OCI-LY1 (cell line): ENCODE measurements around the gene ZBTB48.

Experiments
- H2AFZ ChIP-seq: fragments of 200-600 bp; sonication (generic), shearing (Covaris generic); 2 replicates; pipeline ENCODE4 v1.6.0; 2014; ENCODE audit warnings: antibody characterized with exemption, mild to moderate bottlenecking, low read length
- H3F3A ChIP-seq: fragments of 200-600 bp; sonication (generic), shearing (Covaris generic); 2 replicates; pipeline ENCODE4 v1.6.0; 2014; ENCODE audit warnings: mild to moderate bottlenecking, antibody characterized with exemption, low read length, moderate library complexity; ENCODE audit not compliant: insufficient read depth
- H3K27ac ChIP-seq: fragments of 200-600 bp; sonication (generic); 2 replicates; pipeline ENCODE4 v1.5.1; 2014; ENCODE audit warnings: low read length, mixed run types, mild to moderate bottlenecking, low read depth; ENCODE audit not compliant: poor library complexity, severe bottlenecking
- H3K27me3 ChIP-seq: fragments of 200-600 bp; sonication (generic); 2 replicates; pipeline ENCODE4 v1.6.0; 2014; ENCODE audit warnings: antibody characterized with exemption, mild to moderate bottlenecking, low read length, moderate library complexity; ENCODE audit not compliant: insufficient read depth
- H3K36me3 ChIP-seq: fragments of 200-600 bp; sonication (generic); 2 replicates; pipeline ENCODE4 v1.6.1; 2014; ENCODE audit warnings: mild to moderate bottlenecking, antibody characterized with exemption, low read length, moderate library complexity, mixed read lengths; ENCODE audit not compliant: insufficient read depth
- H3K4me1 ChIP-seq: fragments of 200-600 bp; sonication (generic); 2 replicates; pipeline ENCODE4 v1.5.1; 2014; ENCODE audit warnings: mild to moderate bottlenecking, low read length, moderate library complexity; ENCODE audit not compliant: insufficient read depth, severe bottlenecking
- H3K4me2 ChIP-seq: fragments of 200-600 bp; sonication (generic), shearing (Covaris generic); 2 replicates; pipeline ENCODE4 v1.6.1; 2014; ENCODE audit warnings: low read length
- H3K4me3 ChIP-seq: fragments of 200-600 bp; sonication (generic); 2 replicates; pipeline ENCODE4 v1.5.1; 2014; ENCODE audit warnings: low read length, low read depth, mild to moderate bottlenecking, mixed read lengths; ENCODE audit not compliant: poor library complexity, severe bottlenecking
- H3K79me2 ChIP-seq: fragments of 200-600 bp; shearing (Covaris generic); 2 replicates; pipeline ENCODE4 v1.6.1; 2016; ENCODE audit warnings: mixed run types, low read length, mixed read lengths; ENCODE audit not compliant: insufficient read depth
- H3K9ac ChIP-seq: fragments of 200-600 bp; sonication (generic), shearing (Covaris generic); 2 replicates; pipeline ENCODE4 v1.6.1; 2014; ENCODE audit warnings: mild to moderate bottlenecking, low read length, mixed read lengths
- H3K9me2 ChIP-seq: fragments of 200-600 bp; sonication (generic), shearing (Covaris generic); 2 replicates; pipeline ENCODE4 v1.6.1; 2014; ENCODE audit warnings: low read depth, mild to moderate bottlenecking, low read length, mixed read lengths
- H3K9me3 ChIP-seq: fragments of 200-600 bp; shearing (Covaris generic); 2 replicates; pipeline ENCODE4 v1.6.1; 2014; ENCODE audit warnings: low read length, mixed read lengths
- H4K20me1 ChIP-seq: fragments of 200-600 bp; sonication (generic), shearing (Covaris generic); 2 replicates; pipeline ENCODE4 v1.6.0; 2016; ENCODE audit warnings: mild to moderate bottlenecking, low read length; ENCODE audit not compliant: insufficient read depth
- EZH2 ChIP-seq: fragments of 200-600 bp; sonication (generic), shearing (Covaris generic); IDR thresholded peaks from 2 replicates; pipeline ENCODE4 v1.8.0; 2017; ENCODE audit warnings: borderline replicate concordance, mixed run types, mild to moderate bottlenecking, antibody characterized with exemption, low read length, moderate library complexity, mixed read lengths
- TF ChIP-seq, protein P1 (sequence below): fragments of 200-600 bp; sonication (generic), shearing (Covaris generic); IDR thresholded peaks from 2 replicates; pipeline ENCODE4 v1.5.1; 2017; ENCODE audit warnings: mild to moderate bottlenecking, antibody characterized with exemption, low read length, moderate library complexity, mixed read lengths

The ZBTB48 gene

DNA sequence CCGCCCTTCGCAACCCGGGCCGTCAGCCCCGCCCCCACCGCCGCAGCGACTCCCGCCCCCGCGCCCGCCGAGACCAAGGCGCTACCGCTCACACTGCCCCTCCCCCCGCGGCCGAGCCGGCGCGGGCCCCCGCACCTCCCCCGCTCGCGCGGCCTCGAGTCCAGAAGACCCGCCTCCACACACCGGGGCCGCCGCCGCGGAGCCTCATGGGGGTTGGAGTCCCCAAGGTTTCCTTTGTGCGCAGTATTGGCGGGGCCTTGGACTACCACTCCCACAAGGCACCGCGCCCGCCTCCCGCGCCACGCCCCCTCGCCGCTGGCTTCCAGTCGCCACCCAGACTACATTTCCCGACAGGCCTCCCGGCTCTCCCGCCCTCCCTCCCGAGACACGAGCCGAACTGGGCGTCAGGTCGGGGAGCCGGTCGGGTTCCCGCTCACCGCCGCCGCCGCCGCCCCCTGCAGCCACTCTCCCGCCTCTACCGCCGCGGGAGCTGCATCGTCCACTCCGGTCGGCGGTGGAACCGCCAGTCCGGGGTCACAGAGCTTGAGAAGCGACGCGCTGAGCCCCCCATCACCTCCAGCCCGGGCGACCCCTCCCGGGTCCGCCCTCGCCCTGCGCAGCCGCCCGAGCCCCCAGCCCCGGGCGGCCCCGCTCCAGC, 33.7 kb downstream of the ZBTB48 start, which contains the start of gene PHF13:
TSS of gene PHF13 (plus strand) at position 371 of the 658 bp plus-strand sequence. CDS start 336 bp downstream, outside the sequence.
- H2AFZ ChIP-seq: no peak within 1 kb of the TSS
- H3K9ac ChIP-seq: peak within 1 kb of the TSS; percentile 99
- peaks cover 33% of the 10 kb centered on the region for H3K4me1 ChIP-seq
- peak within 1 kb of the TSS; percentile 99 for H3K4me3 ChIP-seq
- peaks cover 21% of the 10 kb centered on the region; the same call in 1 of the 2 replicates for H3K36me3 ChIP-seq
- TF ChIP-seq, protein P1, sequence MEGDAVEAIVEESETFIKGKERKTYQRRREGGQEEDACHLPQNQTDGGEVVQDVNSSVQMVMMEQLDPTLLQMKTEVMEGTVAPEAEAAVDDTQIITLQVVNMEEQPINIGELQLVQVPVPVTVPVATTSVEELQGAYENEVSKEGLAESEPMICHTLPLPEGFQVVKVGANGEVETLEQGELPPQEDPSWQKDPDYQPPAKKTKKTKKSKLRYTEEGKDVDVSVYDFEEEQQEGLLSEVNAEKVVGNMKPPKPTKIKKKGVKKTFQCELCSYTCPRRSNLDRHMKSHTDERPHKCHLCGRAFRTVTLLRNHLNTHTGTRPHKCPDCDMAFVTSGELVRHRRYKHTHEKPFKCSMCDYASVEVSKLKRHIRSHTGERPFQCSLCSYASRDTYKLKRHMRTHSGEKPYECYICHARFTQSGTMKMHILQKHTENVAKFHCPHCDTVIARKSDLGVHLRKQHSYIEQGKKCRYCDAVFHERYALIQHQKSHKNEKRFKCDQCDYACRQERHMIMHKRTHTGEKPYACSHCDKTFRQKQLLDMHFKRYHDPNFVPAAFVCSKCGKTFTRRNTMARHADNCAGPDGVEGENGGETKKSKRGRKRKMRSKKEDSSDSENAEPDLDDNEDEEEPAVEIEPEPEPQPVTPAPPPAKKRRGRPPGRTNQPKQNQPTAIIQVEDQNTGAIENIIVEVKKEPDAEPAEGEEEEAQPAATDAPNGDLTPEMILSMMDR: no peak
- no peak for TF ChIP-seq EZH2
- peak within 1 kb of the TSS; percentile 99 for H3K4me2 ChIP-seq
- H3K9me3 ChIP-seq: no peaks in the 10 kb centered on the region
- no peaks in the 10 kb centered on the region for H4K20me1 ChIP-seq
- no peaks in the 10 kb centered on the region for H3K27me3 ChIP-seq
- peaks cover 20% of the 10 kb centered on the region for H3K79me2 ChIP-seq
- peaks cover 5% of the 10 kb centered on the region; the same call in 1 of the 2 replicates for H3F3A ChIP-seq
- no peaks in the 10 kb centered on the region for H3K9me2 ChIP-seq
- peak within 1 kb of the TSS; percentile 40 for H3K27ac ChIP-seq

DNA sequence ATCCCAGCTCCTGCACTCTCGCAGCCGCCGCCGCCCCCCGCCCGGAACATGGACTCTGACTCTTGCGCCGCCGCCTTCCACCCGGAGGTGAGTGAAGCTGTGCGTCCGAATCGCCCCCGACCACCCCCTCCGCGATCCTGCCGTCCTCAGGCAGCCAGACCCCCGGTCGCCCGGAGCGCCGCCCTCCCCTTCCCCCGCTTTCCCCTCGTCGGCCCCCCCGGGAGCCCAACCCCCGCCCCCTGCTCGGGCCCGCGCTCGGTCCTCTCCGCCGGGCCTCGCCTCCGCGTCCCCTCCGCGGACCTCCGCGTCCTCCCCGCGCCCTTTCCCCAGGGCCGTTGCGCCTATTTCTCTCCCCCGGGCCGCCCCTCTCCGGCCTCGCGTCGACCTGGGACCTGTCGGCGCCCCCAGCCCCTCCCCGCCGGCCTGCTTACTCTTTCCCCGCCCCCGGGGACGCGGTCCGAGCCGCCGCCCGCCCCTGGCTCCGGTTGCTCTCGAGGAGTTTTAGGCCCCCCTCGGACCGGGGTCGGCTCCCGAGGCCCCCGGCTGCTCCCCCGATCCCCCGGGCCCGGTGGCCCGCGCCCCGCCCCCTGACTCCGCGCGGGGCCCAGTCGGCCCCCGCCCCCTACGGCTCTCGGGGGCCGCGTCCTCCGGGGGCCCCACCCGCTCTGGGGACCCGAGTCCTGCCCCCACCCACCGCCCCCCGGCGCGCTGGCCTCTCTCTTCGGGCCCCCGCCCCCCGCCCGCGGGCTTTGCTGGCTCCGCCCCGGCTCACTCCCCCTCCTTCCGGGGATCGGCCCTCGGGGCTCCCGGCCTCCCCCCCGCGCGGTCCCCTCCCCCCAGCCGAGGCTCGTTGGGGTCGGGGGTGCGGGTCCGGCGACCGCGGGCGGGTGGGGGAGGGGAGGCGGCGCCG, 34.5 kb downstream of the ZBTB48 start:
- H3K9me3 ChIP-seq: no peaks in the 10 kb centered on the region
- H3K27ac ChIP-seq: peak overlapping the region; percentile 36
- no peaks in the 10 kb centered on the region for H3K9me2 ChIP-seq
- H3K4me3 ChIP-seq: peak overlapping the region; percentile 99
- TF ChIP-seq, protein P1: no peak
- no peak for TF ChIP-seq EZH2
- H3K36me3 ChIP-seq: peaks cover 27% of the 10 kb centered on the region; the same call in 1 of the 2 replicates
- H3K79me2 ChIP-seq: peaks cover 20% of the 10 kb centered on the region
- H2AFZ ChIP-seq: no peak overlapping the region
- peaks cover 31% of the 10 kb centered on the region for H3K4me1 ChIP-seq
- peak overlapping the region; percentile 99 for H3K9ac ChIP-seq
- peak overlapping the region; percentile 84 for H3K4me2 ChIP-seq
- H3K27me3 ChIP-seq: no peaks in the 10 kb centered on the region
- peaks cover 5% of the 10 kb centered on the region; the same call in 1 of the 2 replicates for H3F3A ChIP-seq
- no peaks in the 10 kb centered on the region for H4K20me1 ChIP-seq

DNA sequence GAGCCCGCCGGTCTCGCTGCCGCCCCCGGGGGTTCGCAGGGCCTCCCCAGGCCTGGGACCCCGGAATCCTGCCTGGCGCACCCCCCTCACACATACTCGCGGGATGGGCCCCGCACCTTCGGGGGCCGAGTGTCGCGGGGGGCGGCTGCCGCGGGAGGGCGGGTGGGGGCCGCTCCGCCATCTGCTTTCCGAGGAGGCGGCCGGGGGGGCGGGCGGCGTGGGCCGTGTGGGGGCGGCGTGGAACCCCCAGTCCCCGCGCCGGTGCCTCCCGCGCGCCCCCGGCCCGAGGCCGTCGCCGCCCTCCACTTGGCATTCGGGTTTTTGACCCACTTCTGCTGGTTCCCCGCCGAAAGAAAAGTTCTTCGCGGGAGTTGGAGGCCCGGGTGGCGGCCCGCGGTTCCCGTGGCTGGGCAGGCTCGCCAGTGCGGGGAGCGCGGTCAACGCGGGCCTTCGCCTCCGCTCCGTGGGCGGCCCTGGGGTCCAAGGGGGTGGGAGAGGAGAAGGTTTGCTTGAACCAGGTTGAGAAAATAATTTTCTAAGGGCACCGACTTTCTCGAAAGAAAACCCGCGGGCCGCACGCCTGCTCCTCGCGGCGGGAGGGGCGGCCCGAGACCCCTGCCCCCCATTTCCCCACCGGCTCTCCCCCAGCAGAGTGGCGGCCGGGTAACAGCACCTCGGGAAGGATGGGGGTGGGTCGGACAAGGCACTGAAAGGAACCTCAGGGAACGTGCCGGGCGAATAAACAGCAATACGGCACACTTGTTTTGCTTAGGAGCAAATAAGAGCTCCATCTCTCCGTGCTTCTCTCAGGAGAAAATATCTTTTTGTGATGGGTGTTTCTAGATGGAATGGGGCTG, 35.4 kb downstream of the ZBTB48 start:
- Histone ChIP-seq H3K27ac (peak overlapping the region; percentile 70), H2AFZ (no peak overlapping the region), H3K36me3 (peaks cover 36% of the 10 kb centered on the region), H3K9ac (peak overlapping the region; percentile 73), H4K20me1 (no peaks in the 10 kb centered on the region), H3K4me3 (peak overlapping the region; percentile 99), H3K9me2 (no peaks in the 10 kb centered on the region), H3K4me2 (peak overlapping the region; percentile 84), H3K4me1 (peaks cover 22% of the 10 kb centered on the region), H3F3A (peaks cover 5% of the 10 kb centered on the region; the same call in 1 of the 2 replicates), H3K27me3 (no peaks in the 10 kb centered on the region), H3K9me3 (no peaks in the 10 kb centered on the region), H3K79me2 (peaks cover 20% of the 10 kb centered on the region)
- no peak for TF ChIP-seq EZH2
- TF ChIP-seq, protein P1: no peak
